ENCODE results near the gene CPNE2. TPM values are rescaled to one million over a fixed set of nuclear protein-coding genes. Genes with fewer than 3 reads are reported as not detected.

CPNE2 gene
- polyA plus RNA-seq, 2 of the 4 experiments (the other 2 are of a cell fraction) = 36.7 TPM

DNA sequence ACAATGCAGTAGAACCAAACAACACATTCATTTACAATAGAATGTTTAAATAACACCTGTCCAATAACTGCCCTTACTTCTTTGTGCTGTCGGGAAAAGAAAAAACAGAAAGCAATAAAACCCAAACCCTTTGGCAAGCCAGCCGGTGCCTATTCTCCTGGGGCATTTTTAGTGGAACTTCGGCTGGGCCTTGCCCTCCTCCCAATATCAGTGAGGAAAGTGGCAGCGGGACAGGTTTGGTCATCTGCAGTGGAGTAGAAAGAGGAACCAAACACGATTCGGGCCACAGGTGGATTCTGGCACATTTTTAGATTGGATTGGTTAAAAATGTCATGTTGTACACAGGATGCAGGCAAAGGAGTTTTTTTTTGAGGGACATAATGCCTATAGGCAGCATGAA, 61.5 kb downstream of the CPNE2 start:
- 90% methylated on average over 6 of the region's 6 CpGs for WGBS (ENCODE audit: missing lambda C conversion rate)

DNA sequence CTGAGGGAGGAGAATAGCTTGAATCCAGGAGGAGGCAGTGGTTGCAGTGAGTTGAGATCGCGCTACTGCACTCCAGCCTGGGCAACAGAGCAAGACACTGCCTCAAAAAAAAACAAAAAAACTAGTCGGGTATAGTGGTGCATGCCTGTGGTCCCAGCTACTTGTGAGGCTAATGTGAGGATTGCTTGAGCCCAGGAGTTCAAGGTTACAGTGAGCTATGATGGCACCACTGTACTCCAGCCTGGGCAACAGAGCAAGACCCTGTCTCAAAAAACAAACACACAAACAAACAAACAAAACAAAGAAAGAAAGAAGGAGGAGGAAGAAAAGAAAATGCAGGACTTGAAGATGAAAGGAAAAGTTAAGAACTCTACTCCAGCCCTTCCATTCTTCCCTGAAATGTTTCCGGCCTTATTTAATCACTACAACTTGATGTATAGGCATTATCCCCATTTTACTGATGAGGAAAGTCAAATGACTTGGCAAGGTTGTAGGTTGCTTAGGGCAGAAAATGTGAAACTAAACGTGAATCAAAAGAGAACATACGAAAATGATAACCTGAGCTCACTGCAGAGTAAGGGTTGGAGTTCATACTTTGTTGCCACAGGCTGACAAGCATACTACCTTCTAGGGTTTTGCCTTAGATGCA, 63.4 kb downstream of the CPNE2 start:
- 83% methylated on average over 6 of the region's 6 CpGs for WGBS (ENCODE audit: missing lambda C conversion rate)
- CTCF ChIA-PET = interaction anchor here (1.0 to 2.8 kb wide), 5 partner anchors 11 to 190 kb away, joined by 3 to 7 read pairs (median 4); partner anchors contain the start of gene CPNE2
- DNase-seq (ENCODE audit: low read depth in 1 of 2, low spot score in 1 of 2) (no peak), ATAC-seq (no peak), FAIRE-seq (no peak)
- Histone ChIP-seq H3K4me1 (no peaks in the 10 kb centered on the region), H3K4me3 (no peak overlapping the region), H3K27ac (no peak overlapping the region), H3K9me3 (no peaks in the 10 kb centered on the region), H3K4me2 (no peak overlapping the region)
- TF ChIP-seq, protein P1, sequence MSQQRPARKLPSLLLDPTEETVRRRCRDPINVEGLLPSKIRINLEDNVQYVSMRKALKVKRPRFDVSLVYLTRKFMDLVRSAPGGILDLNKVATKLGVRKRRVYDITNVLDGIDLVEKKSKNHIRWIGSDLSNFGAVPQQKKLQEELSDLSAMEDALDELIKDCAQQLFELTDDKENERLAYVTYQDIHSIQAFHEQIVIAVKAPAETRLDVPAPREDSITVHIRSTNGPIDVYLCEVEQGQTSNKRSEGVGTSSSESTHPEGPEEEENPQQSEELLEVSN (IDR thresholded peaks at IDR 0.05; ENCODE audit: borderline replicate concordance, low read depth) = no peak
- TF ChIP-seq MAFK (IDR thresholded peaks at IDR 0.05; ENCODE audit: partially characterized antibody) = no peak
- TF ChIP-seq, protein P2, sequence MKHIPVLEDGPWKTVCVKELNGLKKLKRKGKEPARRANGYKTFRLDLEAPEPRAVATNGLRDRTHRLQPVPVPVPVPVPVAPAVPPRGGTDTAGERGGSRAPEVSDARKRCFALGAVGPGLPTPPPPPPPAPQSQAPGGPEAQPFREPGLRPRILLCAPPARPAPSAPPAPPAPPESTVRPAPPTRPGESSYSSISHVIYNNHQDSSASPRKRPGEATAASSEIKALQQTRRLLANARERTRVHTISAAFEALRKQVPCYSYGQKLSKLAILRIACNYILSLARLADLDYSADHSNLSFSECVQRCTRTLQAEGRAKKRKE (CRISPR knock-in tag; IDR thresholded peaks at IDR 0.05; ENCODE audit: low read depth) = no peak
- TF ChIP-seq ZSCAN20 (CRISPR knock-in tag; IDR thresholded peaks at IDR 0.05) = no peak
- no peak for TF ChIP-seq TP53 (CRISPR knock-in tag; IDR thresholded peaks at IDR 0.05)
- POLR2A ChIA-PET = no interaction called here

More for the DNA sequence above, 61.5 kb downstream of the CPNE2 start:
- POLR2A ChIA-PET = no interaction called here
- ATAC-seq (no peak), DNase-seq (ENCODE audit: low read depth in 1 of 2, low spot score in 1 of 2) (no peak), FAIRE-seq (no peak)
- Histone ChIP-seq H3K9me3 (no peaks in the 10 kb centered on the region), H3K4me2 (no peak overlapping the region), H3K4me3 (no peak overlapping the region), H3K27ac (no peak overlapping the region), H3K4me1 (no peaks in the 10 kb centered on the region)
- CTCF ChIA-PET = interaction anchor here (1.7 to 2.1 kb wide), 2 partner anchors 10 to 11 kb away, joined by 4 to 11 read pairs; no protein-coding TSS in a partner anchor
- TF ChIP-seq TFCP2L1 (CRISPR knock-in tag; IDR thresholded peaks at IDR 0.05) (no peak), EP300 (IDR thresholded peaks at IDR 0.05) (no peak)

DNA sequence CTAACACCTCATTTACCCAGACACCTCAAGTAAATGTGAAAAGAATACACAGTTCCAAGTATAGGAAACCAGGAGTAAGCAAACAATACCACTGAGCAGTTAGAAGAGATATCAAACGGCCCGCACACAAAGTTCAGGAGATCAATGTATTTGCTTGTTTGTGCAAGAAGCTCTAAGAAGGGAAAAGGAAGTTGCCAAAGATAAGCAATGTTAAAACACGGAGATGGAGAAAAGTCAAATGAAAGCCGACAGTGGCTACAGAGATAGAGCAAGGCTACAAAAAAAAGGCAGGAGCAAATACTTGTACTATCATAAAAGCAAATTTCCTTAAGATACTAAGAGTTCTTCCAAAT, 63.9 kb downstream of the CPNE2 start:
- WGBS (ENCODE audit: missing lambda C conversion rate) = 89% methylated on average over 4 of the region's 4 CpGs
- FAIRE-seq (no peak), ATAC-seq (no peak), DNase-seq (ENCODE audit: low read depth in 1 of 2, low spot score in 1 of 2) (no peak)
- Histone ChIP-seq H3K4me1 (no peaks in the 10 kb centered on the region), H3K9me3 (no peaks in the 10 kb centered on the region), H3K4me3 (no peak overlapping the region), H3K27ac (no peak overlapping the region), H3K4me2 (no peak overlapping the region)
- CTCF ChIA-PET = interaction anchor here (1.2 to 2.8 kb wide), 4 partner anchors 10 to 191 kb away, joined by 3 to 7 read pairs (median 4); partner anchors contain the start of gene CPNE2
- POLR2A ChIA-PET = no interaction called here
- TF ChIP-seq NPAS2 (CRISPR knock-in tag; IDR thresholded peaks at IDR 0.05; ENCODE audit: borderline replicate concordance) (no peak), NFE2L2 (conservative IDR thresholded peaks at IDR 0.05; ENCODE audit: low read length) (no peak), HOXB13 (CRISPR knock-in tag; IDR thresholded peaks at IDR 0.05; ENCODE audit: low read depth) (no peak), TFCP2L1 (CRISPR knock-in tag; IDR thresholded peaks at IDR 0.05) (no peak), KDM5A (IDR thresholded peaks at IDR 0.05) (no peak), CHD4 (IDR thresholded peaks at IDR 0.05; ENCODE audit: borderline replicate concordance) (no peak), HOXA7 (CRISPR knock-in tag; IDR thresholded peaks at IDR 0.05) (no peak), HOXB5 (CRISPR knock-in tag; IDR thresholded peaks at IDR 0.05) (no peak)
- TF ChIP-seq, protein P3, sequence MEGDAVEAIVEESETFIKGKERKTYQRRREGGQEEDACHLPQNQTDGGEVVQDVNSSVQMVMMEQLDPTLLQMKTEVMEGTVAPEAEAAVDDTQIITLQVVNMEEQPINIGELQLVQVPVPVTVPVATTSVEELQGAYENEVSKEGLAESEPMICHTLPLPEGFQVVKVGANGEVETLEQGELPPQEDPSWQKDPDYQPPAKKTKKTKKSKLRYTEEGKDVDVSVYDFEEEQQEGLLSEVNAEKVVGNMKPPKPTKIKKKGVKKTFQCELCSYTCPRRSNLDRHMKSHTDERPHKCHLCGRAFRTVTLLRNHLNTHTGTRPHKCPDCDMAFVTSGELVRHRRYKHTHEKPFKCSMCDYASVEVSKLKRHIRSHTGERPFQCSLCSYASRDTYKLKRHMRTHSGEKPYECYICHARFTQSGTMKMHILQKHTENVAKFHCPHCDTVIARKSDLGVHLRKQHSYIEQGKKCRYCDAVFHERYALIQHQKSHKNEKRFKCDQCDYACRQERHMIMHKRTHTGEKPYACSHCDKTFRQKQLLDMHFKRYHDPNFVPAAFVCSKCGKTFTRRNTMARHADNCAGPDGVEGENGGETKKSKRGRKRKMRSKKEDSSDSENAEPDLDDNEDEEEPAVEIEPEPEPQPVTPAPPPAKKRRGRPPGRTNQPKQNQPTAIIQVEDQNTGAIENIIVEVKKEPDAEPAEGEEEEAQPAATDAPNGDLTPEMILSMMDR (IDR thresholded peaks at IDR 0.05) = no peak
- TF ChIP-seq, protein P4, sequence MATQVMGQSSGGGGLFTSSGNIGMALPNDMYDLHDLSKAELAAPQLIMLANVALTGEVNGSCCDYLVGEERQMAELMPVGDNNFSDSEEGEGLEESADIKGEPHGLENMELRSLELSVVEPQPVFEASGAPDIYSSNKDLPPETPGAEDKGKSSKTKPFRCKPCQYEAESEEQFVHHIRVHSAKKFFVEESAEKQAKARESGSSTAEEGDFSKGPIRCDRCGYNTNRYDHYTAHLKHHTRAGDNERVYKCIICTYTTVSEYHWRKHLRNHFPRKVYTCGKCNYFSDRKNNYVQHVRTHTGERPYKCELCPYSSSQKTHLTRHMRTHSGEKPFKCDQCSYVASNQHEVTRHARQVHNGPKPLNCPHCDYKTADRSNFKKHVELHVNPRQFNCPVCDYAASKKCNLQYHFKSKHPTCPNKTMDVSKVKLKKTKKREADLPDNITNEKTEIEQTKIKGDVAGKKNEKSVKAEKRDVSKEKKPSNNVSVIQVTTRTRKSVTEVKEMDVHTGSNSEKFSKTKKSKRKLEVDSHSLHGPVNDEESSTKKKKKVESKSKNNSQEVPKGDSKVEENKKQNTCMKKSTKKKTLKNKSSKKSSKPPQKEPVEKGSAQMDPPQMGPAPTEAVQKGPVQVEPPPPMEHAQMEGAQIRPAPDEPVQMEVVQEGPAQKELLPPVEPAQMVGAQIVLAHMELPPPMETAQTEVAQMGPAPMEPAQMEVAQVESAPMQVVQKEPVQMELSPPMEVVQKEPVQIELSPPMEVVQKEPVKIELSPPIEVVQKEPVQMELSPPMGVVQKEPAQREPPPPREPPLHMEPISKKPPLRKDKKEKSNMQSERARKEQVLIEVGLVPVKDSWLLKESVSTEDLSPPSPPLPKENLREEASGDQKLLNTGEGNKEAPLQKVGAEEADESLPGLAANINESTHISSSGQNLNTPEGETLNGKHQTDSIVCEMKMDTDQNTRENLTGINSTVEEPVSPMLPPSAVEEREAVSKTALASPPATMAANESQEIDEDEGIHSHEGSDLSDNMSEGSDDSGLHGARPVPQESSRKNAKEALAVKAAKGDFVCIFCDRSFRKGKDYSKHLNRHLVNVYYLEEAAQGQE (IDR thresholded peaks at IDR 0.05) = no peak

All from A549 (cell line).